GM03348 (cell line): ENCODE measurements around the gene OR5B17.
"Not testable (repeated sequence)": the region's sequence is repeated elsewhere in the genome, so short reads cannot be mapped to it uniquely, and the experiment has no call there.

Source experiments
- DNase-seq: peaks from one replicate; pipeline ENCODE4 v3.0.0; 2012; ENCODE audit warnings: low spot score

Gene OR5B17

GRCh38 chr11:58358969-58359368, at the start of gene OR5B17:
OR5B17 (minus strand) TSS chr11:58359069; CDS start chr11:58359069, 0 bp downstream.
- no peak for DNase-seq

- no peak for DNase-seq
Observed at GRCh38 chr11:58406774-58407173, 47.9 kb upstream of the OR5B17 start, which contains the start of gene OR5B3. OR5B3 (minus strand) TSS chr11:58406874; CDS start chr11:58403409, 3,465 bp downstream.

- not testable (repeated sequence) for DNase-seq
Observed at GRCh38 chr11:58399622-58400021, 40.8 kb upstream of the OR5B17 start.

GRCh38 chr11:58395581-58395980, 36.7 kb upstream of the OR5B17 start:
- DNase-seq, result no peak

GRCh38 chr11:58394195-58394594, 35.3 kb upstream of the OR5B17 start:
- peak; percentile 77 for DNase-seq

GRCh38 chr11:58392746-58393145, 33.9 kb upstream of the OR5B17 start:
- no peak for DNase-seq

GRCh38 chr11:58391879-58392278, 33.0 kb upstream of the OR5B17 start:
- peak; percentile 7 for DNase-seq

- DNase-seq, result no peak
Observed at GRCh38 chr11:58390551-58391063, 31.7 kb upstream of the OR5B17 start.

DNA sequence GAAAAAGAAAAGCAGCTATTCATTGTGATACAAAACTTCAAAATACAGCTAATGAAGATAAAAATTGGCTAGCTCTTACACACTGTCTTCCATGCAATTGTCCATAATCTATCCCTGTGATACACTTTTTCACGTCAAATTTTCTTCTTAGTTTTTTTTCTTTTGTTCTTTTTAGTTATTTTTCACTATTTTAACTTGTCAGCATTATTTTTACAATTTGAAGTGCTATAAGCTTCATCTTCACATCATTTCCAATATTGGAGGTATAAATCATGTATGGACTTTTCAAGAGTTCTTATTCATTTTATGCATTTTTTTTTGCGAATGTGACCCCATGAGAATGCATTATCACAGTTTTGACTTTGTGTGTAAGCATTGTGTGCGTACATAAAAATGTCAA, 4.1 kb downstream of the OR5B17 start:
- no peak for DNase-seq

DNA sequence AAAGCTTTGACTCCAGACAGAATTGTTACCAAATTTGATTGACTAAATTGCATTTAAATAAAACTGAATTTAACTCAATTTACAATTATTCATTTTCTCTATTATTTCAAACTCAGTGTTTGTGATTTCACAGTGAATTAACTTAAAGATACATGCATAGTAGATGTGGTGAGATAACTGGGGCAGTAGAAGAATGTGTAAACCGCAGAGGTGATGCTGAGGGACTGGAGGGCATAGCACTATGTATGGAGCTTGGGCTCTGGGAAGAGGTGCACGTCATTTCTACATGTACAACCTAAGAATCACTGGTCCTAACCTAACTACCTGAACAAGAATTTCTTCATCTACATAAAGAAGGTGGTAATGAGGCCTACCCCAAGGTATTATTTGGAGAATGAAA, 13.7 kb downstream of the OR5B17 start:
- DNase-seq, result no peak

DNA sequence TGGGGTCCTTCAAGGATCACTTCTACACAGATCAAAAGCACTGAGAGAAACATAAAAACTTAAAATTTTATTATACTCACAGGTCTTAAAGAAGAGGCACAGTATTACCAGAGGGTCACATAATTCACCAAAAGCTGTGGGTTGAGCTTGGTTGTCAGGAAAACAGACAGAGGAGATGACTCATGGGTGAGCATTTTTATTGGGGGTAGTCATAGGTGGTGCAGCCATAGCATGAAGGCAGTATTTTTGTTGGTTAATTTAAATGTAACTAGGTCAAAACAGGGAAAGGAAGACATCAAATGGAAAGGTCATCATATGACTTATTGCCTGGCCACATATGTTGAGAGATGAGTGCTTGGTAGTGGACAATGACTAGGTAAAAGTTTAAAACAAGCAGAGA, 24.2 kb downstream of the OR5B17 start:
- DNase-seq, result peak; percentile 65

GRCh38 chr11:58330861-58331260, 28.0 kb downstream of the OR5B17 start:
- peak; percentile 54 for DNase-seq

DNA sequence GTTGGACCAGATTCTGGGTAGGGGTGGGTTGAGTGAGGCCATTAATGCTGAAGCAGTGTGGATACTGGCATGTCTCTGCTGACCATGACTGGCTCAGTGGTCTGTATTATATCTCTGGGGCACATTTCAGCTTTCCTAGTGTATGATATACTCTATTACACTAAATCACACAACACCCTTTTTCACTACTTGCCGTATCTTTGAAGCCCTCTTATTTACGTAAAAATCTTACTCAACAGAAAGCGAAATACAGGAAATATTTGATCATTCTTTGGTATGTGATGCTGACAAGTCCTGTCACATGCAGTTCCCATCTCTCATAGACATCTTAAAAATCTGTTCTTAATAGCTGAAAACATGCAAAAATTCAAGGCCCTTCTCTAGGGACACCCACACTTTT, 40.3 kb downstream of the OR5B17 start:
- peak; percentile 52 for DNase-seq

DNA sequence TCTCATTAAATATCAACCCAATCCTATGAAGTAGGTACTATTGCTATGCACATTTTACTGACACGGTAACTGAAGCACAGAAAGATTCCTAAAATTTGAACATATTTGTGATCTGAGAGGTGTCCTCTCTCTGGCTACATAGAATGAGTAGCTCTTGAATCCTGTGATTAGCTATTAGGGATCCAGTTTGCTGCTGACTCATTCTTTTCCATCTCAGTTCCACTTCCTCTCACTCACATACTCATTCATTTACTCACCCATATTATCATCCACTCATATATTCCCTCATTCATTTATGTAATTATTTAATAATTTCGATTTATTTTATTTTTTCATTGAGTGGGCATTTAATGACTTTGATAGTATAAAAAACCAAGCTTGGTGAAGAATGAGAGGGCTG, 42.7 kb downstream of the OR5B17 start:
- peak; percentile 35 for DNase-seq
